Stimulated activated CD8-positive, alpha-beta memory T cell treated with anti-CD3 and anti-CD28 coated beads, Interleukin-12 subunit alpha, Interleukin-12 subunit beta, amount 100 ng/mL, for 1 hour (primary cell): ENCODE data around the gene CCL7.

Experiments
- DNase-seq: peaks from one replicate; pipeline ENCODE4 v3.0.0-alpha.2; 2020; ENCODE audit warnings: low read depth

CCL7 gene

DNA sequence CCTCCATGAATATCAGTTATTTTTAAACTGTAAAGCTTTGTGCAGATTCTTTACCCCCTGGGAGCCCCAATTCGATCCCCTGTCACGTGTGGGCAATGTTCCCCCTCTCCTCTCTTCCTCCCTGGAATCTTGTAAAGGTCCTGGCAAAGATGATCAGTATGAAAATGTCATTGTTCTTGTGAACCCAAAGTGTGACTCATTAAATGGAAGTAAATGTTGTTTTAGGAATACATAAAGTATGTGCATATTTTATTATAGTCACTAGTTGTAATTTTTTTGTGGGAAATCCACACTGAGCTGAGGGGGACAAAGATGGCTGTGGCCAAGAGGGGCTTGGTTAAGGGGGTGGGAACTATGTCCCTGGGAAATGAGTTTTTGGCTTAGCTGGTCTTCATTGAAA is 17.9 kb downstream of the CCL7 start:
- no peak for DNase-seq

DNA sequence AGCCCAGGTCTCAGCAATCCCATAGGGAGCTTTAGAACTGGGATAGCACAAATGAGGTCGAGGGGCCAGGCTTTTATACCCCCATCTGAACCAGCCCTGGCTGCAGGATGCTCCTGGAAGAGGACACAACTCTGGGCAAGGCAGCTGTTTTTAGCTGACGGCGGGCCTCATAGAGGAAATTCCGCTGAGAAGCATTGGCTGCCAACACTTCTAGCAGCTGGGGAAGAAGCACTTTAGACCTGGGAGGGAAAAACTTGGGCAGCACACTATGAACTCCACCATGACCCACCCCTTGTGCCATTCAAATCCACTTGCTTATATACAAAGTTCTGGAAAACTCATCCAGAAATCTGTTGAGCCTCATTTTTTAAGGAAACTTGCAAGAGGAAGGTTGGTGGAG is 20.6 kb downstream of the CCL7 start:
- no peak for DNase-seq

DNA sequence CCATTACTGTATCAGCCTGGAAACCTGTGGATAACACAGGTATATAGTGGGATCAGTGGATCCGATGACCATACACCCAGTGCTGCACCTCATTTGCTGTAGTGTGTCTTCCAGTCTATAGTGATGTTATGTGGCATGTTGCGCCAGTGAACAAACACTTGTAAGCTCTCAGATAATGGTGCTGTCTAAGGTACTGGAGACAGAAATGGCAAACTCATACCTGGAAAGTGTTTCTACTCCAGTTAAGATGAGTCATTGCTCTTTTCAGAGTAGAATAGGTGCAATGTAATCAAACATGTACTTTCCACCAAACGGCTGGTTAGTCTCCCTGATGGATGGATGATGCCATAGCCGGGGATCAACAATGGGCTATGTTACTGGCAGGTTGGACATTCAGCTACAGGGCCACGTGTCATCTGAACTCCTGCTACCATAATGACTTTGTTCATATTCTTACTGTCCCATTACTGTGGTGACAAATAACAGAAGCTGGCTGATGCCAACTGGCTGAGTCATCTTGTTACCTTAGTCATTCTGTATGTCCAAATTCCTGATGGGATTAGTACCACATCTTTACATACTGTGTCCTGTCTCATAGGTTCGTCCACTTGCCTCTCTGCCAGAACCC is 21.8 kb downstream of the CCL7 start:
- no peak for DNase-seq

DNA sequence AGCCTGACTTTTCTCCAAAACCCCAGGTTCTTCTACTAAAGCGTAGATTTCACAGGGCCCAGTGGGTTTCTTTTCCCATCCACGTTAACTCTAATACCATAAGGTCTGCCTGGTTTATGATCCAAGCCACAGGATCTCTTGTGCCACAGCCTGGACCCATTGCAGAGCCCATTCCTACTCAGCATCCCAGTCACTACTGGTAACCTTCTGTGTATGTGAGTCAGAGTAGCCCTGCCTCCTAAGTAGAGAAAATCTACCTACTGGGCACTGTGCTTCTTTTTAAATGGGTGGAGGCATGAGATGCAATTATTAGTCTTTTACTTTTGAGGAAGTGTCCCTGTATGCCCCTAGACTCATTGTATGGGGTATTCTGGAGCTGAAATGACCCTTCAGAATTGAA is 29.0 kb downstream of the CCL7 start:
- DNase-seq = no peak

DNA sequence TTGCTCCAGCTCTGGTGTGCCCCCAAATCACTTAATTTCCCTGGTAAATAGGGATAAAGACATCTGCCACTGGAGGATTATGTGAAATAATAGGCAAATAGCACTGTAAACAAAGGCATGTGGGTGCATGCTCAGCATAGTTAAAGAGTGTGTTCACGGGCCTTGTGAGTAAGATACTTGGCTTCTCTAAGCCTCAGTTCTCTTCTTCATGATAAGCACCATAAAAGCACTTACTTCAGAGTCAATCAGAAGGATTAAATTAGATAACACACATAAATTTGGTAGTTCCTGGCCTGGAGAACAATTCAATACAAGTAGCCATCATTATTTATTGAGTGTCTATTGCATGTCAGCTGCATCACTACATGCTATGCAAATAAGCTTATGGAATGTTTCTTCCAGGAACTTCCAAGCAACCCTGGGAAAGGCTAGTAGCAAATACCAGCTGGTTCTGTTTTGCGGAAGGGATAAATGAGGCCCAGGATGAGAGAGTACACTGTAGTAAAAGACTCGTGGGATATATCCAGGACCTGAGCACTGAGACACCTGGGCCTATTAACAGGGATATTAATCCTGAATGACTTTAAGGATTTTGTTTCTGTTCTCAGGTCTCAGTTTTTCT is 30.0 kb downstream of the CCL7 start:
- DNase-seq = no peak

DNA sequence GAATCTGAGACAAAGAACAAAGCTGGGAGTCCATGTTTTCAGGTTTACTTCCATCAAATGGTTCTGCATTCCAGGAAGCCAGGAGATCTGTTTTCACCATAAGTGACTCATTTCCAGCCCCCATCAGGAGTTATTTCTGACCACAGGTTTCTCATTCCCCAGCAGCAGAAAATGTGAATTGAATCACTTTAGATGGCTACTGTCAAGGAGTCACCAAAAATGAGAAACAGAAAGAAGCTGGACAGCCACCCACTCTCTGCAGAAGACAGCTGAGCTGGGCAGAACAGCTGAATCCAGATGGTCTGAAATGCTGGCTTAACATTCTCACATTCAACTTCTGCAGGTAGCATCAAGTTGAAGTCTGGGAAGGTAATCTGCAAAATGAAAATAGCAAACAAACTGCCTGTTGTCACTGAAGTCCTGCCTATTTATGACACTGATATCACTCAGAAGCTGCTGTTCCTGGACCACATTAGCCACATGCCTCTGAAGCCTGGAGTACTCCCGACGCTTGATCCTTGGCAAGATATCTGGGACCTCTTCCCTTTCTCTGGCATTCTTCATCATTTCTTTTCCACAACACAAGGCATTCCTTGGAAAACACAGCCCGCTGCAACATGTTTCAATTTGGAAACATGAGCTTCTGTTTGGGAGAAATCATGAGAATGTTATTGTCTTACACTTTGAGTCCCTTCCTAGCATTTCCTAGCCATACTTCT is 30.8 kb downstream of the CCL7 start:
- DNase-seq = no peak

DNA sequence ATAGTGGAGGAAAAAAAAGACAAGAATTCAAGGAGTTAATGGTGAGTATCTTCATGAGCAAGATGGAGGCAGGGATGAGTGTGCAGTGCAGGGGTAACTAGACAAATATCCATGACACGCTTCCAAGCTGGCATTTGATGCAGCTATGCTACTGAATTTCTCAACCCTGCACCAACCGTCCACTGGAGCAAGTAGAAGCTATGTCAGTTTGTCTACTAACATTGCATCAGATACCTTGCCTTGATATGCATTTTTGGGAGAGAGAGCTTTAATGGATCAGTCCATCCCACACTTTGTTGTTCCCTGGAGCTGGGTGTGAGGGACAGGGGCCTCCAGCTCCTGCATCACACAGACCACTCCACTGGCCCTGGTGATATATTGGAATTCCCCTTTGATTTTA is 32.0 kb downstream of the CCL7 start:
- DNase-seq = no peak

DNA sequence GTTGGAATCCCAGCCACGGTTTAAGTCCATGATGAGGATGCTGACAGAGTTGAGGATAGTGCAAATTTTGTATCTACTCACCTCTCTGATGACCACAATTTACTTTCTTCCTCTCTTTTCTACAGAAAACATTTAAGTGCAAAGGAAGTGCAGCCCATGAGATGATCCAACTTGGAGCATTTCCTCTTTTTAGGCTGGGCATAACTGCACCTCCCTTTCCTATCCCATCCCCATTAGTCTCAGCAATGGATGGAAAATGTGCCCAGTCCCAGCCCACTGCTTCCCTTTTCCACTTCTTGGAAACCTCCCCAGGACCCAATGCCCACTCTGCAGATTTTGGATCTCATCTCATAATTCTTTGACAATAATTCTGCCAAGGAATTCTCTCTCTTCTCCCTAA is 32.6 kb downstream of the CCL7 start:
- no peak for DNase-seq

DNA sequence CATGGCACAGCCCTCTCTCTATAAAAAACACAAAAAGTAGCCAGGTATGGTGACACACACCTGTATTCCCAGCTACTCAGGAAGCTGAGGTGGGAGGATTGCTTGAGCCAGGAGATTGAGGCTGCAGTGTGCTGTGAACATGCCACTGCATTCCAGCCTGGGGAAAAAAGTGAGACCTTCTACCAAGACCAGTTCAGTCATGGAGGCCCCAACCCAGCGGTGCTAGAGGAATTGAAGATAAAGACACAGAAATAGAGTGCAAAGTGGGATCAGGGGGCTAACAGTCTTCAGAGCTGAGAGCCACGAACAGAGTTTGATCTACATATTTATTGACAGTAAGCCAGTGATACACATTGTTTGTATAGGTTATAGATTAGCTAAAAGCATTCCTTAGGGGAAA is 33.6 kb downstream of the CCL7 start:
- DNase-seq = no peak

DNA sequence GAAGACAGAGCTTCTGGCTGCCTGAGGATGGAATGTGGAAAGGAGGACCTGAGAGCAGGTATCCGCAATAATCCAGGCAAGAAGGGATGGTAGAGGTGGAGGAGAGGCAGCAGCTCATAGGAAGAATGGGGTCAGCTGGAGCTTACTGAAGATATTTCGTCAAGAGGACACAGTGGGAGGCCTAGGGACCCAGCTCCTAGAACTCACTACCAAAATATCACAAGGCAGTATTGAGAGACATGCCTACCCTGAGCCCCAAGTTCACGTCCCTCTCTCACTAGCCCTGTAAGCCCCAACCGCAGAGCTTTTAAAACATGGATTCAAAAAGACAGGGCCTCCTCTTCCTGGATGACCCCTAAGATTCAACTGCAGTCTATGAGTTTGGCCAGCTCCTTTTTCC is 35.0 kb downstream of the CCL7 start:
- DNase-seq = no peak

DNA sequence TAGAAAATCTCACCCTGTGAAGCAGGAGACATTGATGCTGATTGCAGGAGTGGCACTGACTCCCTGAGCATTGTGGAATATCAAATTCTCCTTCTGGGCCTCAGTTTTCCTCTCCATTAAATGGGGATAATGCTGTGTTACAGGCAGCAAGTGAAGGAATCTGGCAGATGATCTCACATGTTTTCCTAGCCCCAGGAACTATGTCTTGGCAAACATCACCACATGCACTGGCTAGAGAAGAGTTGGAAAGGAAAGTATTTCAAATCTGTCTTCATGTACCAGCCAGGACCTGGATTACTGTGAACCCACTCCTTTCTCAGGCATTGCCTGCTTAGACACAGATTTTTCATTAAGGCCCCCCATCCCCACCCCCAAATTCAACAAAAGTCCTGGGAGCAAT is 35.6 kb downstream of the CCL7 start:
- no peak for DNase-seq

DNA sequence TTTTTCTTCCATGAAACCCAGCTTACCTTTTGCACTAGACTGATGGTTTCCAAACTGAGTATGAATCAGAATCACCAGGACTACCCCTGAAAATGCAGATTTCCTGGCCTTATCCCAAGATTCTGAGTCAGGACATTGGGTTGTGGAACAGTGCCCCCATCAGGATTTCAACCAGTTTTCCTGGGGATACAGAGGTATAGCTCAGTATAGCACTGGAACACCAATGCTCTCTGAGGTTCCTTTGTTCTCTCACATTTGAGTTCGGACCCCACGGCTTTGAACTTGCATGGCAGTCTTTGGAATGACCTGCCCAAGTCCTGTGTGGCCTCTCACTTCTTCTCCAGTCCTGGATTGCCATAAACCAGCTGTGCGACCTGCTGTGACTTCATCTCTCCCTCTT is 36.4 kb downstream of the CCL7 start:
- no peak for DNase-seq

DNA sequence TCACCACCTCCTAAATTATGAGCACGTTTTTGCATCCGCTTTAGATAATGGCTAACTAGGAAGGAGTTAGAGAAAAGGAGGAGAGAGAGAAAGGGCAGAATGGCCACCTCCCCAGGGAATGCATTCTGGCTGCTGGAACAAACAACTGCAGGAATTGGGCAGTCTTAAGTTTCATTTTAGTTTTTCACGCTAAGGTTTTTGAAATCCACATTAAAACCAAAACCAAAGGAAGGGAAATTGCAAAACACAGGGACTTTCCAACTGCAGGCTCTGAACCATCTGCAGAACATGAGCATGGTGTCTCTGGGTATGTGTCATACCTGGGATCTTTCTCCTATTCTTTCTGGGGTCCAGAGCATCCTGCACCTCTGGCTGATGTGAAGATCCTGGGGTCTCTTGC is 37.1 kb downstream of the CCL7 start:
- DNase-seq = no peak

DNA sequence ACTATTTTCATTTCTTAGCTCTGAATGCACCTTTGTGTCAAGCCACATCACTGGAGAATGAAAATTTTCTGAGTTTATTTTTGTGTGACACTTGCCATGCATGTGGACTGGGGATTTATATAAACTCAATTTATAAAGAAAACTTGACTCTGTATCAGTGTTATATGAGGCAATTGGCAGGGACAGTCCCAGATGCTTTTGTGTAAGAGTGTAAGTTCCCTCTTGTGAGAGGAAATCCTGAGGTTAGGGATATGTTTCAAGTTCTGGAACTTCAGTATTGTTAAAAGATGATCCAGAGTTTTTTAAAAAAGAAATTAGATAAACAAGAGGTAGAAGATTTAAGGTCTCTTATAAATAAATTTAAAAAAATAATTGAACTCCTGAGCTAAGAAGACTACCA is 38.4 kb downstream of the CCL7 start:
- DNase-seq = no peak

DNA sequence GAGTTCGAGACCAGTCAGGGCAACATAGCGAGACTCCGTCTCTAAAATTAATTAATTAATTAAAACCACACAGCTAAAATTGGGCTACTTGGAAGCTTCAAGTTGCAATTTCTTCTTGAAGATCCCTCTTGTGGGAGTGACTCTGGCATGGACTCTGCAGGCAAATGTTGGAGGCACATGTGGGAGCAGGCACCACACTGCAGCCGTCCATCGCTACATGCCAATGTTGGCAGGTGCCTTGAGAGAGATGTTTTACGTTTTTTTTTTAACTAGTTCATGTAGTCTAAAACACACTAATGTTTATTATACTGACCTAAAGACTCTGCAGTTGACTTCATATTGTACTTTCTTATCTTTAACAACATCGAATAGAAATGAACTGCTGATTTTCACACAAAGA is 41.3 kb downstream of the CCL7 start:
- DNase-seq = no peak

DNA sequence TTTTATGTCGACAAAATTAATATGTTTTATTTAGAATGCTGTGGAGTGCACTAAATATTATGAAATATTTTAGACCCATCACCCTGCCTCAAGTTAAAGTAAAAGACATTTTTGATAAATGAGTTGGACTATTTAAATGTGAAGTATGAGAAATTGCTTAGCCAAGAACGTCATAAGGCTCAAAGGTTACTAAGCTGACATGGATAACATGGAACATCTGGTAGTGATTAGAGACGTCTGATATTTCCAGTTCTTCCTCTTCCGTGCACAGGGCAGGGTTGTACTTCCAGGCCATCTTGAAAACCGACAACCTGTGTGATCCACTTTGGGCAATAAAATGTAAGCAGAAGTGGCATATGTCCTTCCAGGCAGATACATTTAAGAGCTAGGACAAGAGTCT is 42.1 kb downstream of the CCL7 start:
- no peak for DNase-seq

DNA sequence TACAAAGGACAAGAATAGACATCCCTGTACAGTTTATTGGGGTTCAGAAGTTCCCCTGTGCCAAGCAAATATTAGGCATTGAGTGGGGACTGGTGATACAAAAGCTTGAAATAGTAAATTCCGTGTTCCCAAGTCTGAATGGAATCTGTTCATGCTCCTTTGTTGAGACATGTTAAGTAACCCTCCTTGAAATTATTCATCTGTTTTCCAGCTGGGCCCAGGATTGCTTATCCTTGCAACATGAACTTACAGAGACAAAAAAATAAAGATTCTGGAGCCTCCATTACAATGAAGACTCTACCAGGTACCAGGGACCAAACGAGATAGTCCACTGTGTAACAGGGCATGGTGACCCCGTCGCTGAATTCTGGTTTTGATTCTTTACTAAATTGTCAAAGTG is 43.1 kb downstream of the CCL7 start:
- no peak for DNase-seq

DNA sequence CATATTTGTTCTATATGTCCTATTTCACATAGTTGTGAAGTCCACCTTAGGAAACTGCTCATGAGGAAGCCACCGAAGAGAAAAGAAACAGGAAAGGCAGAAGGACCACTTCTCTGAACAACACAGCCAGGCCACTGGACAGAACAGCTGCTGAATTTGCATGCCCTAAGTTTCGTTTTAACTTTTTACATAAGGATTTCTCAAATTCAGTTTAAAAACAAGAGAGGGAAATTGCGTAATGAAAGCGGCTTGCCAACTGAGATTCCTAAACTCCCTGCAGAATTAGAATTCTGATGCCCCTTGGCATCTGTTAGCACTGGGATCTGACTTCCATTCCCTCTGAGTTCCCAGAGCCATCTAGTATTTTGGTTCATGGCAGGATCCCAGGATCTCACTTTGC is 44.3 kb downstream of the CCL7 start:
- no peak for DNase-seq

DNA sequence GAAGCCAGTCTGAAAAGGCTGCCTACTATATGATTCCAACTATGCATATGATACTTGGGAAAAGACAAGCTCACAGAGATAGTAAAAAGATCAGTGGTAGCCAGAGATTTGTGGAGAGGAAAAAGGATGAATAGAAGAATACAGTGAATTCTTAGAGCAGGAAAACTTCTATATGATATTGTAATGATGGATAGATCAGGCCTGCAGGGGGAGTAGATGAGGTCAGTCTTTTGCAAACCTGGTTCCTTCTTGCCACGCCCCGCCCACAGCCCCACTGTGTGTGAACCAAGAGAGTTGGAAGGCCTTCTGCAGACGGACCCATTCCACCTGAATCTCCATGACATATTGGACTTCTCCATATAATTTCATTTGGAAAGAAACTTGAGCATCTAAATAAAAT is 48.5 kb downstream of the CCL7 start:
- DNase-seq = no peak

DNA sequence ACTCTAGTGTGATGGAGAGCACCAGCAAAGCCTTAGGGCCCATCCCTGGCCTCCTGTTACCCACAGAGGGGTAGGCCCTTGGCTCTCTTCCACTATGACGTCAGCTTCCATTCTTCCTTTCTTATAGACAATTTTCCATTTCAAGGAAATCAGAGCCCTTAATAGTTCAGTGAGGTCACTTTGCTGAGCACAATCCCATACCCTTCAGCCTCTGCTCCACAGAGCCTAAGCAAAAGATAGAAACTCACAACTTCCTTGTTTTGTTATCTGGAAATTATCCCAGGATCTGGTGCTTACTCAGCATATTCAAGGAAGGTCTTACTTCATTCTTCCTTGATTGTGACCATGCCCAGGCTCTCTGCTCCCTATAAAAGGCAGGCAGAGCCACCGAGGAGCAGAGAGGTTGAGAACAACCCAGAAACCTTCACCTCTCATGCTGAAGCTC is 49.0 kb downstream of the CCL7 start, which contains the start of gene CCL8:
Gene CCL8 (plus strand): TSS at position 397 of the 445 bp plus-strand sequence. CDS start 67 bp downstream, outside the sequence.
- DNase-seq = no peak
